ENCODE results near the gene TMEM151A. TPM values are rescaled to one million over a fixed set of nuclear protein-coding genes. Genes with fewer than 3 reads are reported as not detected.

Gene TMEM151A
- total and polyA plus RNA-seq, 2 of the 4 experiments (the other 2 are of a cell fraction) = 0.03 TPM; not detected in 1

- H3K18ac ChIP-seq (ENCODE audit: low read depth, low read length) = no peak overlapping the region
- H4K91ac ChIP-seq (ENCODE audit: insufficient read depth, low read depth, low read length) = no peak overlapping the region
- dilution Hi-C loops (cut with HindIII; ENCODE audit: low sequenced_read_pairs, unreplicated experiment) (no loop called here), intact Hi-C loops (cut with micrococcal nuclease) (no loop called here), in situ Hi-C loops (cut with MboI; ENCODE audit: low sequenced_read_pairs) (no loop called here)
- no peak overlapping the region for H4K8ac ChIP-seq (ENCODE audit: low read depth in 2 of 2, low read length in 2 of 2)
- H3K9ac ChIP-seq (ENCODE audit: low read depth, low read length) = no peak overlapping the region
- no peak overlapping the region for H3K56ac ChIP-seq (ENCODE audit: extremely low read depth, insufficient read depth, low read length)
- H2AK5ac ChIP-seq (ENCODE audit: low read depth, low read length) = no peak overlapping the region
- no peak for ATAC-seq (ENCODE audit: low read depth)
- H2BK120ac ChIP-seq (ENCODE audit: low read depth, low read length) = no peak overlapping the region
- no peak overlapping the region for H2BK15ac ChIP-seq (ENCODE audit: low read depth, low read length)
- H3K14ac ChIP-seq (replicated peaks; ENCODE audit: low read depth, low read length) = no peak overlapping the region
- no peak overlapping the region for H2BK20ac ChIP-seq (ENCODE audit: low read depth, low read length)
- H3K36me3 ChIP-seq (ENCODE audit: control insufficient read depth, insufficient read depth, low read length) = peaks cover 50% of the 10 kb centered on the region
- no peak overlapping the region for H4K5ac ChIP-seq (ENCODE audit: low read depth, low read length)
- H4K20me1 ChIP-seq (ENCODE audit: insufficient read depth, low read length) = peaks cover 37% of the 10 kb centered on the region; the same call in 1 of the 2 replicates
- no peak overlapping the region for H2AK9ac ChIP-seq (replicated peaks; ENCODE audit: low read depth, low read length, poor library complexity)
- H3K9me1 ChIP-seq (ENCODE audit: insufficient read depth, low read length) = peaks cover 2% of the 10 kb centered on the region; the same call in 1 of the 2 replicates
- no TSS peak for BruUV-seq (replicated peaks)
- no peak overlapping the region for H3K4me2 ChIP-seq (ENCODE audit: low read depth, low read length)
- H3K9me3 ChIP-seq (ENCODE audit: control insufficient read depth, insufficient read depth, low read length) = no peaks in the 10 kb centered on the region
- TF ChIP-seq FOS (IDR thresholded peaks at IDR 0.05; ENCODE audit: low read depth, low read length) (no peak), CEBPB (IDR thresholded peaks at IDR 0.05; ENCODE audit: low read depth, low read length) (no peak), SMC3 (IDR thresholded peaks at IDR 0.05; ENCODE audit: low read depth, low read length) (no peak), RFX5 (IDR thresholded peaks at IDR 0.05; ENCODE audit: low read depth, low read length) (no peak), ELK1 (IDR thresholded peaks at IDR 0.05; ENCODE audit: borderline replicate concordance, low read depth, low read length) (no peak), MXI1 (IDR thresholded peaks at IDR 0.05; ENCODE audit: borderline replicate concordance, low read depth, low read length) (no peak), RCOR1 (IDR thresholded peaks at IDR 0.05; ENCODE audit: insufficient replicate concordance, low read length) (no peak)
- no peak overlapping the region for H2AFZ ChIP-seq (replicated peaks; ENCODE audit: low read length, poor library complexity)
- H3K79me1 ChIP-seq (ENCODE audit: low read depth in 1 of 2, low read length in 2 of 2) = peaks cover 10 to 38% of the 10 kb centered on the region in 2 experiments
- no peak overlapping the region for H3K27ac ChIP-seq (ENCODE audit: insufficient read depth, low read length)
- no peaks in the 10 kb centered on the region; the same call in 1 of the 2 replicates for H3K27me3 ChIP-seq (ENCODE audit: control insufficient read depth, insufficient read depth, low read length)
- POLR2A ChIA-PET (ENCODE audit: unreplicated experiment) = no interaction called here
- CTCF ChIA-PET = no interaction called here
- no peak overlapping the region for H2BK5ac ChIP-seq (ENCODE audit: low read depth, low read length, poor library complexity, severe bottlenecking)
- WGBS, 2 experiments (ENCODE audit: extremely low coverage in 2 of 2, insufficient read length in 1 of 2) = 70% methylated on average over 1 of the region's 1 CpG; no CpG with 5 or more reads in 1 of the 2 experiments
- no peak for DNase-seq
- no peak overlapping the region for H3K23ac ChIP-seq (ENCODE audit: low read depth, low read length)
- H3K4me1 ChIP-seq (ENCODE audit: control insufficient read depth, insufficient read depth, low read length) = peaks cover 3% of the 10 kb centered on the region; the same call in 1 of the 2 replicates
- no peak overlapping the region for H3K4me3 ChIP-seq (ENCODE audit: insufficient read depth, low read depth, low read length)
- H3K4ac ChIP-seq (ENCODE audit: low read depth, low read length) = no peak overlapping the region
Measured at GRCh38 chr11:66274219-66274618, 17.5 kb upstream of the TMEM151A start.

Data from IMR-90 (cell line).